Measurements from ENCODE around the gene FLNC.
A peak's percentile ranks its signal among the peaks of the same experiment; 100 is the strongest.

Gene FLNC

DNA sequence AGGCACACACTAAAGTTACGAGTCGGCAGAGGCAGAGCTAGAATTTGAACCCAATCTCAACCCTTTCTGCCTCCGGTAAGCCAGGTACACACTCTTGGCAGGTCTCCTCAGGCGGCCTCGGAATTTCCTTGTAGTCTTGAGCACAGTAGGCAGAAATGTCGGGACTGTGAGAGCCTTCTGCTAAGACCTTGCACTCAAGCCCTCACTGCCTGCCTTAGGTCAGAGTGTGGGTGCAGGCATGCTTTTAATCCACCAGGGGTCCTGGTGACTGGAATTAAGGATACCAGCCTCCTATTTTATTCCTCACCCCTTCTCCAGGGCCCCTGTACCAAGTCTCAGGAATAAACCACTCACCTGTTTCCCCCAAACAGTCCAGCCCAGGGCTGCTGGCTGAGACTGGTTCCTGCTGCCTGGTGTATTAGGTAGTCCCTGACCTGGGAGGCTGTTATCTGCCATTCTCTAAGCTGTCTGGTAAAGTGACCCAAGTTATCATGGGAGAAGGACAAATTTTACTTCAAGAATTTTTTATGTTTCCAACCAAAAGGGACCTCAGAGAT, 33.3 kb downstream of the FLNC start:
- DNase-seq, result no peak

DNA sequence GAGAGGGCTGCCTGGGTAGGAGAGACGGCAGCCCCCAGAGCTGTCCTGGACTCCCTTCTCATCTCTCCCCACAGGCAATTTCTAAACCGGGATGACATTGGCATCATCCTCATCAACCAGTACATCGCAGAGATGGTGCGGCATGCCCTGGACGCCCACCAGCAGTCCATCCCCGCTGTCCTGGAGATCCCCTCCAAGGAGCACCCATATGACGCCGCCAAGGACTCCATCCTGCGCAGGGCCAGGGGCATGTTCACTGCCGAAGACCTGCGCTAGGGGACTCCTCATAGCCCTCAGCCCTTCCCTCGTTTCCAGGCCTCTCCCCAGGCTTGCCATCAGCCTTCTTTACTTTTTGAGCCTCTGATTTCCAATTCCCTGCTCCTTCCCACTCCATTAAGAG, 35.1 kb downstream of the FLNC start:
- no peak for DNase-seq

DNA sequence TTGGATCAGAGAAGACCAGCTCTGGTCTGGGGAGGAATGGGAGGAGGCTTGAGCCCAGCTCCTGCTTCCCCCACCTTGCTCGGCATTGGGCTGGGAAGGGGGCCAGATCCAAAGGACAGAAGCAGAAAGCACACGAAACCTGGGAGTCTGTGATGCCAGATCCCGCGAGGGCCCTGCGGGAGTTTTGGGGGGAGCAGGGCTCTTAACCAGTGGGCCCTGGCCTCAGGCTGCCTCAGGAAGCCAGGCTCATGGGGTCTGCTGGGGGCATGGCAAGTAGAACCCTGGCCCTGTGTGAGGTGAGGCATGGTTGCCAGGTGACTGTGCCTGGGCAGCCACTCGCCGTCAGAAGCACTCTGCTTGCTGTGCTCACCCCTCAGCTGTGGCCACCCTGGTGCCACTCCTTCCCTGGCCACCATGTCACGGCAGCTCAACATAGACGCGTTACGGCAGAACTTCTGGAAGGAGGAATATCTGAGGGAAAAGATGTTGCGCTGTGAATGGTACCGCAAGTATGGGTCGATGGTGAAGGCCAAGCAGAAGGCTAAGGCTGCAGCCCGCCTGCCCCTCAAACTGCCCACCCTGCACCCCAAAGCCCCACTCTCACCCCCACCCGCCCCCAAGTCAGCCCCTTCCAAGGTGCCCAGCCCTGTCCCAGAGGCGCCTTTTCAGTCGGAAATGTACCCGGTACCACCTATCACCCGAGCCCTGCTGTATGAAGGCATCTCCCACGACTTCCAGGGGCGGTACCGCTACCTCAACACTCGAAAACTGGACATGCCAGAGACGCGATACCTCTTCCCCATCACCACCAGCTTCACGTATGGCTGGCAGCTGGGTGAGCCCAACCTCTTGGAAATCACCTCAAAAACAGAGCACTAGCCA, 36.0 kb downstream of the FLNC start:
- no peak for DNase-seq

DNA sequence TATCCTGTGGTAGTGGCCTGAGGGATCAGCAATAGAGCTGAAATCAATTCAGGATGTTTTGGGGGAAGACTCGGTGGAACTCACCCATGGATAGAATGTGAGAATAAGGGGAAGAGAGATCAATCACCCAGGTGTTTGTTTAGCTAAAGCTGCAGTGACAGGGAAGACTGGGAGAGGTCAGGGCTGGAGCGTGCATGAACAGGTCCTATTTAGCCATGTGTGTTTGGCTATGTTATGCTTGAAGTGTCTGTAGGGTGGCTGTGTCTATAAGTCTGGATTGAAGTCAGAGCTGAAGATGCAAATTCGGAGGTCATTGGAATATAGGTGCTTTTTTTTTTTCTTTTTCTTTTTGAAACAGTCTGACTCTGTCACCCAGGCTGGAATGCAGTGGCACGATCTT, 37.0 kb downstream of the FLNC start:
- no peak for DNase-seq

DNA sequence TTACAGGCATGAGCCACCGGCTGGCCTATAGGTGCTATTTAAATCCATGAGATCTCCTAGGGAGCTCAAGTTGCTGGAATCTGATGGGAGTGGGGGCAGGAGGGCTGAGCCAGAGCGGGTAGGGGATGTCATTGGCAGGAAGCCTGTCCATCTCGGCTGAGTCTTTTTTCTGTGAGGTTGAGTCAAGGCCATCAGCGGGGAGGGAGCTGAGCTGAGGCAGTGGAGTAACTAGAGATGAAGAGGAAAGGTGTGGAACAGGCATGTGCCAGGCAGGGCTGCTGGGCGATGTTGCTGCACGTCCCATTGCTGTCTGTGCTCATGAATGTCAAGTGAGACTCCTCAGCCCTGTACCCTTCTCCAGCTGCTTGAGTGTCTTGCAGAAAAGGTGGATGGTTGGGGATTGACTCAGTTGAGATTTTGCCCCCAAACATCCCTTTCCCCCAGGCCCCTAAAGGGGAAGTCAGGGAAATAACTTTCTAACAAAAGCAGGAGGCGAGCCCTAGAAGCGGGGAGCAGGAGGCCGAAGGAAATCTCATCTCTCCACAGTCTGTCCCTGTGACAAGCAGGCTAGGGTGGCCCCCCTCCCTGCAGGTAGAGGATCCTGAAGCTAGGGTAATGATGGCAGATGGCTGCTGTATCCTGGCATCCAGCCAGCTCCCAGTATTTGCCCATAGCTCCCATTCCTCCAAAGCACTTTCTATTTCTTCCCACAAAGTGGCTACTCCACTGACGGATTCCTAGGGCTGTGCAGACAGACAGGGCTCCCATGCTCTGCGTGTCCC, 37.8 kb downstream of the FLNC start:
- no peak for DNase-seq

DNA sequence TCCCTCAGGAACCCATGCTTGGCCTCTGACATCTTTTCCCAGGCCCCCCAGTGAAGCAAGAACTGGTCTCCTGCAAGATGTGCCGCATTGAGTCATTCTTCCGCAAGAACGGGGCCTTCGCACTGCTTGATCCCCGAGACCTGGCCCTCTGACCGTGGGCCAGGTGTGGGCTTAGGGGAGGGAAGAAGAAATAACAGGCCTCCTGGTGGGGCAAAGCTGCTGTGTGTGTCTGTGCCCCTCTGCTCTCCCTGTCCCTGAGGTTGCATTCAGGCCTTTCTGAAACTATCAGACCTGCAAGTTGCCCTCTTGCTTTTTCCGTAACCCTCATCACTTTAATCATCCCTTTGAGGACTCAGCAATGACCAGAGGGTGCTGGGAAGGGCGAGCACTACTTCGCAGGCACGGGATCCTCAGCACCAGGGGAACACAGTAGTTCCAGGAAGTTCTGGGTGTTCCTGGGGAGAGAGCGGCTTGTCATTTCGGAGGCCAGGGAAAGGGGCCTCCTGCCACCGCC, 38.5 kb downstream of the FLNC start:
- no peak for DNase-seq

GRCh38 chr7:128869138-128869943, 39.1 kb downstream of the FLNC start:
- peak; percentile 12 to 24 for DNase-seq

DNA sequence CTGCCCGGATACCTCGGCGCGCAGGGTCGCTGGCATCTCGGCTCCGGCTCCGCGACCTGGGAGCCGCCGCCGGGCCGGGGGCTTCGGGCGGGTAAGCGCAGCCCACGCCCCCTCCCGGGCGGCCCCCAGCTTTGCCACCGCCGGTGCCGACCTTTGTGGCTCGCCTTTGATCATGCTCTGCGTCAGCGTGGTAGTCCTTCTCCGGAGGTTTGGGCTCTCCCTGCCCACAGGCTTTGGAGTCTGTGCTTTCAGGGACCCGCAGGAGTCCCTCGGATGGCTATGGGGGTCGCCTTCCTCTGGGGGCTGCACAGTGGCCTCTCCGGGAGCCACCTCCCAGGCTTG, 39.7 kb downstream of the FLNC start:
- no peak for DNase-seq

DNA sequence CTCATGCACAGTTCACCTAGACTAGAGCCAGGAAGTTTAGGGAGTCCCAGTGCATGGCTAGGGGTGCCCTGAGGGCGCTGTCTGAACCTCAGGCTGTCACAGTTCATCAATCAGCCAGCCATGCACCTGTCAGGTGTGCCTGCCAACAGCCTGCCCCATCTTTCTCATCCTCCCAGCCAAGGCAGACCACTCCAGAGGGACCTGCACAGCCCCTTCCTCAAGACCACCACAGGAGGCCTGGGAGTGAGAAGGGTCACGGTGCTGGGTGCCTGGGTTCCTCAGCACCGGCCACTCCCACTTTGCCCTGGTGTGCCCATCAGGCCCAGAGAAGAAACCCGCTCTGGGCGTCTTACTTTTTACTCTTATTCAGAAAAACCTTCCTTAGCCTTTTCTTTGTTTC, 40.8 kb downstream of the FLNC start:
- no peak for DNase-seq

DNA sequence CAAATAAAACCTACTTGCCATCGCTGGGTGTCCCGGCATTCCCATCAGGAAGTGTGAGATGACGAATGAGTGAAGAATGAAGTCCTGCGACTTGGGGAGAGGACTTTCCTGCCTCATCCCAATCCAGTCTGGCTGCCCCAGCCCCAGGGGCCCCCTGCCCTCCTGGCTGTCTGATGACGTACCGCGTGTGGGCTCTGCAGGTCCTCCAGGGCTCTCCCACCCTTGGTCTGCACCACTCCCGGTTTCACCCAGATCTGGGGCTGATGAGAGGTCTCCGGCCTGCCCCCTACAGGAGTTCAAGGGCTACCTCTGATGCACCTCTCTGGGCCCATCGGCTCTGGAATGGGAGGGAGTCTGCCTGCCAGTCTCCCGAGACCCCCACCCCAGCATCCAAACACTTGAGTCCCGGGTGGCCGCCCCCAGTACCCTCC, 42.2 kb downstream of the FLNC start:
- DNase-seq, result no peak

- no peak for DNase-seq
Measured at GRCh38 chr7:128873234-128873633, 43.0 kb downstream of the FLNC start.

DNA sequence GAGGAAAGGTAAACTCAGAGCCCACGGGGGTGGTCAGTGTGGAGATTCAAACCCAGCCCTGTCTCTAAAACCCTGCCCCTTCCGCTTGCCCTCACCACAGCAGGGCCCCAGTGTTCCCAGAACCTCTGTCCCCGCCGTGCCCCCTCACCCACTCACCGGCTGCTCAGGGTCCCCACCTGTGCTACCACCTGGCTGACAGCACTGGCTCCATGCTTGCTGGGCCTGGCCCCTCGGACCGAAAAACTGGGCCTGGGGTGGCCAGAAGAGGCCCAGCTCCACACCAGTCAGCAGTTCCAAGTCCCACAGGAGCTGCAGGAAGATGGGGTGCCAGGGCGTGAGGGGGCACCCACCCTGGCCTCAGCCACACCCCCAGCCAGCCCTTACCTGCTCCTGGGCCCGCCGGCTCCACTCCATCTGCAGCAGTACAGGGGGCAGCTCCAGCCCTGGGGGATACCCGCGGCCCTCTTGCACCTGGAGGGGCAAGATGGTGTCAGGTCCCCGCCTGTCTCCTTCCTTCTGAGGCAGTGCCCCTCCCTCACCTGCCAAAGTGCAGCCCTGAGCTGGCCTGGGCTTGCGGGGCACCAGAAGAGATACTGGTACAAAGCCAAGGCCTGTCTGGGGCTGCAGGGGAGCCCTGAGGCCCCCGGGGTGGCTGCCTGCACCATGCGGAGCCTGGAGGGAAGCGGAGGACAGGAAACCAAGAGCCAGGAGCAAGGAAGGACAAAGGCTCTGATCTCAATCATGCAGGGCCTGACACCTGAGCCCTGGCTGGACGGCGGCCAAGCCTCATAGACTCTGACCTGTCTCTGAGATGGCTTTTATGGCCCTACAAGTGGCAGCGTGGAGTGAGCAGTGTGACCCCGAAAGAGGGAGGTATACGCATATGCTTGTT, 44.2 kb downstream of the FLNC start:
- DNase-seq, result no peak

GRCh38 chr7:128875523-128875948, 45.3 kb downstream of the FLNC start:
- no peak for DNase-seq

GRCh38 chr7:128876127-128876526, 45.9 kb downstream of the FLNC start:
- DNase-seq, result no peak

- DNase-seq, result no peak
Measured at GRCh38 chr7:128876586-128876977, 46.4 kb downstream of the FLNC start.

DNA sequence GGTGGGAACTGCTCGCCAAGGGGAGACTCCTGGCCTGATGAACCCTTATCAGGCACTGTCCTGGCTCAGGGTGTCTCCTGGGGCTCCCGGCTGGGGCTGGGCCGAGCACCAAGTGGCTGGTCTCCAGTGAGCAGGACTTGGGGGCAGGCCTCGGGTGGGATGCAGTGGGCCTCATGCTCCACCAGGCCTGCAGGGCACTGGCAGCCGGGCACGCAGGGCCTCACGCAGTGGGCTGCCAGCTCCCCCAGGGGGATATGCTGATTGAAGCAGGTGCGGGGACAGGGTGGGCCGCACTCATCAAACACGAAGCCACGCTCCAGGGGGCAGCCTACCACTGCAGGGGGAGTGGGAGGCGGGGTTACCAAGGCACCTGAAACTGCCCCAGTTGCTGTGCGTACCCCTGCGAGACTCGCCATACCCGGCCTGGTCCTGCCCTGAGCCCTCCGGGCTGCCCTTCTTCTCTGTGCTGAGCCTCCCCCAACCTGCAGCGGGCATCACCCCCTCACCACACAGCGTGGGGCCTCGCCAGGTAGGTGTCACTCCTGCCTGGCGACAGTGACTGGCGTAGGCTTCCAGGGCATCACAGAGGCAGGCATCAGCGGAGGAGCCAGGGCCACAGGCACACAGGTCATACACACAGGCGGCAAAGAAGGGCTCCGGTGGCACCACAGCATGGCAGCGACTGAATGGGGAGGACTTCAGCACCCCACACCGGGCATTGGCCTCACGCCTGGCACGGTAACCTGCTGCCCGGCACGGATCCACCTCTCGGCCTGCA, 47.0 kb downstream of the FLNC start:
- DNase-seq, result no peak

GRCh38 chr7:128877756-128878120, 47.5 kb downstream of the FLNC start:
- no peak for DNase-seq

DNA sequence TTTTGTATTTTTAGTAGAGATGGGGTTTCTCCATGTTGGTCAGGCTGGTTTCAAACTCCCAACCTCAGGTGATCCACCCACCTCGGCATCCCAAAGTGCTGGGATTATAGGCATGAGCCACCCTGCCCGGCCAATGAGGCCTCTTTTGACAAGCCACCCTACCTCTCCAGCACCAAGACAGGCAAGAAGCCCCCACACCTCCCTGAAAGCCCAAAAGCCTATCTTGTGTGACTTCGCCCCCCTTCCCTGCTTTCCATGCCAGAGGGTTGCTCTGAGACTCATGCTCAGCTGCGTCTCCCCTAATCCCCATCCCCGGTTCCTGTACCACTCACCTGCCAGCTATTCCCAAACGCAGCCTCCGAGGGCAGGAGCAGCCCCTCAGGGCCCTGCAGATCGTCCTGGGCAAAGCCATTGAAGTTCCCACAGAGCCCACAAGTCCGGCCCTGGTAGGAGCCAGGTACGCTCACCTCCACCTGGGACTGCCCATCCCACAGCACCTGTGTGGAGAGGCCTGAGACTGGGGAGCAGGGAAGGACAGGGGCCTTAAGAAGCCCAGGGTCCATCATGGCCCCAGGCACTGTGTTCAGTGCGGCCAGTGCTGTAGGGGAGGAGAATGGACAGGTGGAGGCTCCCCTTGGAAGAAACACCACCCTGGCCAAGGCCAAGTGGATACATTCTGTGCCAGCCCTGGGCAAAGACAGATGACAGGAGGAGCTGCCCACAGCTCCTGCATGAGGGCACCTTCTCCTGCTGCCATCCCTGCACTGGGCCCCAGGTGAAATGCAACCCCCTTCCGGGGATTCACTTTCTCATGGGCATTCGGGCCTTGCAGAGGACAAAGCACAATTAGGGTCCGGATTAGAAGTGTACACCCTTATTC, 48.3 kb downstream of the FLNC start:
- DNase-seq, result no peak

DNA sequence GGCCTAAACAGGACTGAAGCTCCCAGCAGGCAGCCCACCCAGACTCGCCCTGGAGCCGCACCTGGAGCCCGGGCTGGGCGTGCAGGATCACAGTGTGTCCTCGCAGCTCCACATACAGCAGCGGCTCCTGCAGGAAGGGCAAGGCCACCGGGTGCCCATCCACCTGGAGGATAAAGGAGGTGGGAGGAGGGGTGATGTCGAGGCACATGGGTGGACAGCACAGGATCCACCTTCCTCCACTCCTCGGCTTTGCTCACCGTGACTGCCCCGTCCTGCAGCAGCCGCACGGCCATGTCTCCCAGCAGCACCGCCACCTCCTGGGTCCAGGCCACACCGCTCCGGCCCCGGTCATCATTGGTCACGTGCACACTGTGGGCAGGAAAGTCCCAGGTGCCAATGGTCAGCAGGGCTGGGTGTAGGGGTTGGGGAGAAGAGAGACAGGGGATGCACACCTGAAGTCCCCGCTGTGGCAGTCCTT, 49.3 kb downstream of the FLNC start:
- DNase-seq, result no peak
